CD14-positive monocyte (primary cell): ENCODE measurements around the gene SPNS1. TPM values are rescaled to one million over a fixed set of nuclear protein-coding genes. Genes with fewer than 3 reads are reported as not detected.
A peak's percentile ranks its signal among the peaks of the same experiment; 100 is the strongest.

Experiments used
- DNase-seq, 3 donors: peaks; one replicate each; pipeline ENCODE4 v3.0.0-alpha.2; 2011 to 2022
- H2AFZ ChIP-seq: 2 replicates; pipeline ENCODE4 v1.6.0; 2012; ENCODE audit warnings: mild to moderate bottlenecking, low read depth, low read length, inconsistent platforms; ENCODE audit not compliant: insufficient read depth, poor library complexity, severe bottlenecking
- H3K27ac ChIP-seq, 2 donors: 1 replicate in 1 of 2; 2 replicates in 1 of 2; pipeline ENCODE4 v1.5.1; 2012 to 2013; ENCODE audit warnings: low read length in 2 of 2, control low read depth in 1 of 2, inconsistent platforms in 1 of 2, low read depth in 1 of 2, mild to moderate bottlenecking in 1 of 2
- H3K27me3 ChIP-seq, 2 donors: one replicate each; pipeline versions ENCODE4 v1.6.0 to v1.6.1; 2011 to 2013; ENCODE audit warnings: low read length in 2 of 2; ENCODE audit not compliant: control insufficient read depth in 2 of 2, insufficient read depth in 2 of 2
- H3K36me3 ChIP-seq, 2 donors: replicated peaks in 1 of 2; 1 replicate in 1 of 2; 2 replicates in 1 of 2; pipeline versions ENCODE4 v1.5.1 to v1.6.1; 2012 to 2013; ENCODE audit warnings: low read length in 2 of 2, control low read depth in 1 of 2, inconsistent platforms in 1 of 2, mild to moderate bottlenecking in 1 of 2; ENCODE audit not compliant: insufficient read depth in 2 of 2, control insufficient read depth in 1 of 2
- H3K4me1 ChIP-seq, 2 donors: 1 replicate in 1 of 2; 2 replicates in 1 of 2; pipeline versions ENCODE4 v1.5.1 to v1.6.1; 2012 to 2013; ENCODE audit warnings: low read length in 2 of 2, control low read depth in 1 of 2, inconsistent platforms in 1 of 2, mild to moderate bottlenecking in 1 of 2, moderate library complexity in 1 of 2; ENCODE audit not compliant: insufficient read depth in 2 of 2, control insufficient read depth in 1 of 2
- H3K4me2 ChIP-seq: replicated peaks from 2 replicates; pipeline ENCODE3; 2012; ENCODE audit warnings: low read length, moderate library complexity, mild to moderate bottlenecking; ENCODE audit not compliant: poor library complexity, severe bottlenecking; ENCODE audit errors: extremely low read depth
- H3K4me3 ChIP-seq, 3 experiments: fragments of 200-600 bp in 1 of 3; sonication (generic) in 1 of 3; replicated peaks in 1 of 3; 1 replicate in 2 of 3; 2 replicates in 1 of 3; pipeline ENCODE4 v1.5.1; 2011 to 2013; ENCODE audit warnings: low read length in 3 of 3, mild to moderate bottlenecking in 3 of 3, control low read depth in 2 of 3, low read depth in 2 of 3, inconsistent platforms in 1 of 3, moderate library complexity in 1 of 3
- H3K79me2 ChIP-seq: 2 replicates; pipeline ENCODE4 v1.6.0; 2012; ENCODE audit warnings: mild to moderate bottlenecking, control low read depth, inconsistent platforms, low read length, moderate library complexity; ENCODE audit not compliant: insufficient read depth
- H3K9ac ChIP-seq: 2 replicates; pipeline ENCODE4 v1.6.0; 2017; ENCODE audit warnings: low read length, mild to moderate bottlenecking; ENCODE audit not compliant: insufficient read depth, poor library complexity, severe bottlenecking
- H3K9me3 ChIP-seq, 2 donors: replicated peaks in 1 of 2; 1 replicate in 1 of 2; 2 replicates in 1 of 2; pipeline versions ENCODE4 v1.5.1 to v1.6.1; 2012 to 2013; ENCODE audit warnings: low read length in 2 of 2, control low read depth in 1 of 2; ENCODE audit not compliant: control insufficient read depth in 1 of 2, insufficient read depth in 1 of 2
- H4K20me1 ChIP-seq: 2 replicates; pipeline ENCODE4 v1.6.0; 2012; ENCODE audit warnings: mild to moderate bottlenecking, low read length, control low read depth, moderate library complexity; ENCODE audit not compliant: insufficient read depth
- H3K27ac Mint-ChIP-seq, 7 donors: one replicate each; pipeline ENCODE4 v1.8.0; 2020; ENCODE audit warnings: mild to moderate bottlenecking in 7 of 7, mixed read lengths in 7 of 7, moderate library complexity in 6 of 7, inconsistent platforms in 2 of 7
- H3K27me3 Mint-ChIP-seq, 3 donors: one replicate each; pipeline ENCODE4 v1.8.0; 2021 to 2022; ENCODE audit warnings: low read depth in 3 of 3, mild to moderate bottlenecking in 3 of 3, mixed read lengths in 3 of 3, moderate library complexity in 3 of 3, inconsistent platforms in 1 of 3
- H3K36me3 Mint-ChIP-seq, 2 donors: one replicate each; pipeline ENCODE4 v1.8.0; 2020; ENCODE audit warnings: mixed read lengths in 2 of 2, inconsistent platforms in 1 of 2, mild to moderate bottlenecking in 1 of 2
- H3K4me1 Mint-ChIP-seq: one replicate; pipeline ENCODE4 v1.8.0; 2020; ENCODE audit warnings: mild to moderate bottlenecking, mixed read lengths
- H3K4me3 Mint-ChIP-seq, 2 donors: one replicate each; pipeline ENCODE4 v1.8.0; 2020; ENCODE audit warnings: mild to moderate bottlenecking in 2 of 2, mixed read lengths in 2 of 2, moderate library complexity in 1 of 2
- H3K9me3 Mint-ChIP-seq, 7 donors: one replicate each; pipeline ENCODE4 v1.8.0; 2020 to 2022; ENCODE audit warnings: mixed read lengths in 7 of 7, mild to moderate bottlenecking in 6 of 7, moderate library complexity in 6 of 7, inconsistent platforms in 2 of 7
- CTCF ChIP-seq: fragments of 200-600 bp; IDR thresholded peaks from one replicate; pipeline ENCODE4 v1.8.0; 2022; ENCODE audit warnings: antibody characterized with exemption, mild to moderate bottlenecking
- WGBS: methylation state at CpG from one replicate; pipeline ENCODE4 v1.1.5; 2013; ENCODE audit warnings: missing lambda C conversion rate; ENCODE audit not compliant: insufficient coverage; 5-methylcytosine and 5-hydroxymethylcytosine counted together
- intact Hi-C, 2 donors: fragments of 100-400 bp; cut with micrococcal nuclease; formaldehyde crosslinking; loops; one replicate each; pipeline versions ENCODE4 v1.15.0 to v1.15.1; 2023
- polyA plus RNA-seq, 3 donors: library from polyadenylated mRNA; depleted of rRNA in 1 of 3; unstranded in 2 of 3; stranded (reverse) in 1 of 3; fragments of 300-500 nt in 2 of 3; fragments of >200 nt in 1 of 3; fragmentation: Illumina TruSeq in 2 of 3; gene quantifications; 1 replicate in 2 of 3; 2 replicates in 1 of 3; pipeline ENCODE4 v1.2.3, GENCODE V29; 2012 to 2021

The SPNS1 gene
- polyA plus RNA-seq, 3 donors, result 93.4 to 104 (median 97.2) TPM

GRCh38 chr16:28964072-28964471 is 10.5 kb upstream of the SPNS1 start:
- Mint-ChIP-seq H3K36me3 (peaks cover 63 to 70% of the 10 kb centered on the region in 2 donors), H3K27me3 (peaks cover 0 to under 1% (median 0%) of the 10 kb centered on the region in 3 donors), H3K4me1 (no peaks in the 10 kb centered on the region), H3K9me3 (no peaks in the 10 kb centered on the region), H3K27ac (no peak overlapping the region), H3K4me3 (no peak overlapping the region)
- H3K79me2 ChIP-seq, result no peaks in the 10 kb centered on the region
- 100% methylated on average over 1 of the region's 3 CpGs for WGBS
- H3K4me1 ChIP-seq, result no peaks in the 10 kb centered on the region
- no peak overlapping the region for H3K4me2 ChIP-seq
- no peak overlapping the region for H3K27ac ChIP-seq
- TF ChIP-seq CTCF, result no peak
- DNase-seq, result no peak
- no peak overlapping the region for H3K9ac ChIP-seq
- H4K20me1 ChIP-seq, result peaks cover 3% of the 10 kb centered on the region
- H3K27me3 ChIP-seq, result no peaks in the 10 kb centered on the region
- H3K36me3 ChIP-seq, result peaks cover 53 to 68% of the 10 kb centered on the region in 2 donors
- no peaks in the 10 kb centered on the region for H3K9me3 ChIP-seq
- intact Hi-C loops, result no loop called here
- no peak overlapping the region for H3K4me3 ChIP-seq
- no peak overlapping the region for H2AFZ ChIP-seq

GRCh38 chr16:28964496-28964895 is 10.1 kb upstream of the SPNS1 start:
- TF ChIP-seq CTCF, result no peak
- H3K36me3 Mint-ChIP-seq, result peaks cover 59 to 66% of the 10 kb centered on the region in 2 donors

More at GRCh38 chr16:28964496-28964895, 10.1 kb upstream of the SPNS1 start:
- intact Hi-C loops, result no loop called here
- no peak overlapping the region for H3K4me3 Mint-ChIP-seq
- no peak overlapping the region for H3K4me3 ChIP-seq
- H3K27me3 Mint-ChIP-seq, result peaks cover 0 to 1% (median 0%) of the 10 kb centered on the region in 3 donors
- no CpG with 5 or more reads among the region's 2 CpGs for WGBS
- no peak overlapping the region for H3K4me2 ChIP-seq
- H3K4me1 ChIP-seq, result no peaks in the 10 kb centered on the region
- H4K20me1 ChIP-seq, result peaks cover 3% of the 10 kb centered on the region
- no peak overlapping the region for H2AFZ ChIP-seq
- no peaks in the 10 kb centered on the region for H3K9me3 ChIP-seq
- peaks cover 49 to 64% of the 10 kb centered on the region in 2 donors for H3K36me3 ChIP-seq
- H3K9me3 Mint-ChIP-seq, result no peaks in the 10 kb centered on the region
- no peak overlapping the region for H3K27ac ChIP-seq
- peak overlapping the region in 1 of 7 donors; percentile 51 for H3K27ac Mint-ChIP-seq
- no peaks in the 10 kb centered on the region for H3K79me2 ChIP-seq
- H3K9ac ChIP-seq, result no peak overlapping the region
- H3K27me3 ChIP-seq, result no peaks in the 10 kb centered on the region
- no peak for DNase-seq
- no peaks in the 10 kb centered on the region for H3K4me1 Mint-ChIP-seq
